ENCODE measurements around the gene ARF4.

GRCh38 chr3:57587905-57588304, 9.2 kb downstream of the ARF4 start:
- TF ChIP-seq CTCF (IDR thresholded peaks at IDR 0.05) (no peak), POLR2A (IDR thresholded peaks at IDR 0.05) (no peak), EP300 (IDR thresholded peaks at IDR 0.05) (no peak)
